HEK293T (cell line): ENCODE data around the gene COL23A1.

Experiments used
- ARNT ChIP-seq: fragments of 450-650 bp; IDR thresholded peaks from 2 replicates; pipeline ENCODE4 v1.6.1; 2017; ENCODE audit warnings: mild to moderate bottlenecking
- ELF4 ChIP-seq: fragments of 450-650 bp; IDR thresholded peaks from 2 replicates; pipeline ENCODE4 v1.6.1; 2017; ENCODE audit warnings: antibody characterized with exemption
- FOXK2 ChIP-seq: fragments of 450-650 bp; IDR thresholded peaks from 2 replicates; pipeline ENCODE4 v1.6.1; 2016; ENCODE audit warnings: mild to moderate bottlenecking
- SP1 ChIP-seq: fragments of 450-650 bp; IDR thresholded peaks from 2 replicates; pipeline ENCODE4 v1.6.1; 2017
- TARDBP ChIP-seq: fragments of 450-650 bp; IDR thresholded peaks from 2 replicates; pipeline ENCODE4 v1.6.1; 2016

- no peak for TF ChIP-seq SP1
- no peak for TF ChIP-seq FOXK2
- TF ChIP-seq TARDBP = no peak
- no peak for TF ChIP-seq ARNT
- TF ChIP-seq ELF4 = no peak
Observed at GRCh38 chr5:178267876-178268275, 322.3 kb downstream of the COL23A1 start.
